Ovary (tissue), 3 donors: ENCODE measurements around the gene SOX30.

Source experiments
- EP300 ChIP-seq: sonication (generic); formaldehyde crosslinking; IDR thresholded peaks from one replicate; pipeline ENCODE4 v1.6.1; 2017; ENCODE audit warnings: antibody characterized with exemption
- POLR2A ChIP-seq: fragments of 450-650 bp; IDR thresholded peaks from one replicate; pipeline ENCODE4 v1.6.1; 2017; ENCODE audit warnings: antibody characterized with exemption, mild to moderate bottlenecking, moderate library complexity
- TF ChIP-seq, protein P1 (sequence below), 3 donors: fragments of 450-650 bp in 2 of 3; fragments of 200-600 bp in 1 of 3; IDR thresholded peaks; one replicate each; pipeline versions ENCODE4 v1.5.1 to v1.8.0; 2016 to 2022; ENCODE audit warnings: antibody characterized with exemption in 3 of 3, mild to moderate bottlenecking in 1 of 3
- donor health status: DM: no; HTN: no; CAD: no.

DNA sequence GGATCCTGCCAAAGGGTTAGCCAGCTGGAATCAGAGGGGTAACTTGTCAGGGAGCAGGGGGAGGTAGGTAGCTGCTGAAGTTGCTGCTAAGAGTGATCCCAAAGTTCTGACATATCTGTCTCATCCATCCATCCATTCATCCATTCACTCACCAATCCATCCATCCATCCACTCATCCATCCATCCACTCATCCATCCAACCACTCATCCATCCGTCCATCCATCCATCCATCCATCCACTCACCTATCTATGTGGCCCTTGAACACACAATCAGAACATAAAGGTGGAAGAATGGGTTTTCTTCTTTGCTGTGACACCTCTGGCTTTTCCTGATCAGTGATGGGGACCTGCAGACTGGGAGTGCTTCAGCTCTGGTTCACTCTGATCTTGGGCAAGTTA lies 16.1 kb upstream of the SOX30 start:
- TF ChIP-seq, protein P1, sequence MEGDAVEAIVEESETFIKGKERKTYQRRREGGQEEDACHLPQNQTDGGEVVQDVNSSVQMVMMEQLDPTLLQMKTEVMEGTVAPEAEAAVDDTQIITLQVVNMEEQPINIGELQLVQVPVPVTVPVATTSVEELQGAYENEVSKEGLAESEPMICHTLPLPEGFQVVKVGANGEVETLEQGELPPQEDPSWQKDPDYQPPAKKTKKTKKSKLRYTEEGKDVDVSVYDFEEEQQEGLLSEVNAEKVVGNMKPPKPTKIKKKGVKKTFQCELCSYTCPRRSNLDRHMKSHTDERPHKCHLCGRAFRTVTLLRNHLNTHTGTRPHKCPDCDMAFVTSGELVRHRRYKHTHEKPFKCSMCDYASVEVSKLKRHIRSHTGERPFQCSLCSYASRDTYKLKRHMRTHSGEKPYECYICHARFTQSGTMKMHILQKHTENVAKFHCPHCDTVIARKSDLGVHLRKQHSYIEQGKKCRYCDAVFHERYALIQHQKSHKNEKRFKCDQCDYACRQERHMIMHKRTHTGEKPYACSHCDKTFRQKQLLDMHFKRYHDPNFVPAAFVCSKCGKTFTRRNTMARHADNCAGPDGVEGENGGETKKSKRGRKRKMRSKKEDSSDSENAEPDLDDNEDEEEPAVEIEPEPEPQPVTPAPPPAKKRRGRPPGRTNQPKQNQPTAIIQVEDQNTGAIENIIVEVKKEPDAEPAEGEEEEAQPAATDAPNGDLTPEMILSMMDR (IDR thresholded peaks at IDR 0.05), result no peak
- TF ChIP-seq POLR2A (no peak), EP300 (no peak)
